ENCODE measurements around the gene ADARB1. TPM values are rescaled to one million over a fixed set of nuclear protein-coding genes. Genes with fewer than 3 reads are reported as not detected.

ADARB1 gene
- total and polyA plus RNA-seq, 4 experiments from 2014 or later: 4.6 to 50.0 (median 30.9) TPM

- Mint-ChIP-seq H3K27ac (no peak overlapping the region), H3K4me3 (no peak overlapping the region), H3K36me3 (no peaks in the 10 kb centered on the region), H3K4me1 (peaks cover 8 to 30% (median 18%) of the 10 kb centered on the region in 4 donors), H3K27me3 (peaks cover 3 to 16% of the 10 kb centered on the region in 2 donors), H3K9me3 (peaks cover 0 to 1% (median 0%) of the 10 kb centered on the region in 8 donors)
- DNase-seq: no peak
- intact Hi-C loops (cut with micrococcal nuclease): no loop called here
- ChIA-PET CTCF (ENCODE audit: partially characterized antibody) (no interaction called here), POLR2A (ENCODE audit: partially characterized antibody) (no interaction called here)
- Histone ChIP-seq H3K4me1 (ENCODE audit: insufficient read depth, low read length) (peaks cover 24% of the 10 kb centered on the region), H3K9me3 (ENCODE audit: control insufficient read depth in 1 of 2, low read length in 2 of 2) (no peaks in the 10 kb centered on the region), H3K4me3 (ENCODE audit: low read length in 2 of 2) (no peak overlapping the region), H3K27me3 (ENCODE audit: insufficient read depth, low read length) (no peaks in the 10 kb centered on the region), H3K27ac (ENCODE audit: low read depth, low read length) (no peak overlapping the region), H3K36me3 (ENCODE audit: insufficient read depth, low read length) (no peaks in the 10 kb centered on the region)
These were observed 179.5 kb downstream of the ADARB1 start for GRCh38 chr21:45253633-45254459.

DNA sequence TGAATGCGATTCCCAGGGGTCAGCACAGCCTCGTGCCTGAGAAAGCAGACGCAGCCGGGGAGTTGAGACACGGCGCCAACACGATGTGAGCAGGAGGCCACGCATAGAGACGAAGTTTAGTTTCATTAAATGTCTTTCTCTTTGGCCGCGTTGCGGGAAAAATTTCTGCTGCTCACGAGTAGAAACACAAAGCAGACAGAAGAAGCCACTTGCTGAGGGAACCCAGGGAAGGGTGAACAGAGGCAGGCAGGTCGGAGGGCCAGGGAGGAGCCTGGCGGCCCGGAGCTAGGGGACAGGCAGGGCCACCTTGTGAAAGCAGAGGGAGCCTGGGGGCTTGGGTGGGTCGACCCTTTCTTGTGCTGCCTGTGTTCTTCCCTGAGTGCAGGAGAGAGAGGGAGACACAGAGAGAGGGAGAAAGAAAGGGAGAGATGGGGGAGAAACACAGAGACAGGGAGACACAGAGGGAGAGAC, 180.1 kb downstream of the ADARB1 start:
- Mint-ChIP-seq H3K27ac (peak overlapping the region in 1 of 7 donors; percentile 65), H3K4me3 (peak overlapping the region in 4 of 8 donors; percentile 20 to 57 (median 42)), H3K27me3 (peaks cover 3 to 16% of the 10 kb centered on the region in 2 donors), H3K36me3 (no peaks in the 10 kb centered on the region), H3K9me3 (peaks cover 0 to 2% (median 0%) of the 10 kb centered on the region in 8 donors), H3K4me1 (peaks cover 8 to 30% (median 18%) of the 10 kb centered on the region in 4 donors)
- Histone ChIP-seq H3K27ac (ENCODE audit: low read depth, low read length) (no peak overlapping the region), H3K27me3 (ENCODE audit: insufficient read depth, low read length) (no peaks in the 10 kb centered on the region), H3K9me3 (ENCODE audit: control insufficient read depth in 1 of 2, low read length in 2 of 2) (no peaks in the 10 kb centered on the region), H3K4me3 (ENCODE audit: low read length in 2 of 2) (no peak overlapping the region), H3K4me1 (ENCODE audit: insufficient read depth, low read length) (peaks cover 24% of the 10 kb centered on the region), H3K36me3 (ENCODE audit: insufficient read depth, low read length) (no peaks in the 10 kb centered on the region)
- ChIA-PET POLR2A (ENCODE audit: partially characterized antibody) (no interaction called here), CTCF (ENCODE audit: partially characterized antibody) (no interaction called here)
- no peak for DNase-seq
- intact Hi-C loops (cut with micrococcal nuclease): no loop called here

DNA sequence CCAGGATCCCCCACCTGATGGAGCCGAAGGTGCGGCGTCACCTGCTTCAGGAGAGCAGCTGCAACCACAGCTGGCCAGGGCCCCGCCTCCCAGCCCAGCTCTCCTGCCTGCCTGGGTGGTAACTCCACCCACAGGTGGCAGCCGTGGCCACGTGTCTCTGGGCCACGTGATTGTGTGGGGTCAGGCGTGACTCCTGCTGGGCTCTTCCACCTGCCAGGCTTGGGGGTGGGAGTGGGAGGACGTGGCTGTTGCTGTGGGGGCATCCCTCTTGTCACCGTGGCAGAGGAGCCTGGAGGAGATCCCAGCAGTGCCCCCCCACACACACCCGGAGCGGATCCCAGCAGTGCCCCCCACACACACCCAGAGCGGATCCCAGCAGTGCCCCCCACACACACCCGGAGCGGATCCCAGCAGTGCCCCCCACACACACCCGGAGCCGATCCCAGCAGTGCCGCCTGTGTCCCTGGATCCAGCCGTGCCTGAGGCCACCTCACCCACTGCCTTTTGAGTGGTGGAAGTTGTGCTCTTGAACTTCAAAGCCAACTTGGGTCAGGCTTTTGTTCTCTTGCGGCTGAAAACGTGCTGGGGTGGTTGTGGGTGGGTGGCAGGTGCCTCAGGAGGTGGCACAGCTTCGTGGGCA, 181.1 kb downstream of the ADARB1 start:
- H3K9me3 Mint-ChIP-seq: peaks cover 0 to 2% (median 0%) of the 10 kb centered on the region in 8 donors
- peaks cover 3 to 16% of the 10 kb centered on the region in 2 donors for H3K27me3 Mint-ChIP-seq
- Histone ChIP-seq H3K4me3 (ENCODE audit: low read length in 2 of 2) (no peak overlapping the region), H3K4me1 (ENCODE audit: insufficient read depth, low read length) (peaks cover 24% of the 10 kb centered on the region), H3K27ac (ENCODE audit: low read depth, low read length) (no peak overlapping the region), H3K9me3 (ENCODE audit: control insufficient read depth in 1 of 2, low read length in 2 of 2) (no peaks in the 10 kb centered on the region), H3K36me3 (ENCODE audit: insufficient read depth, low read length) (no peaks in the 10 kb centered on the region), H3K27me3 (ENCODE audit: insufficient read depth, low read length) (no peaks in the 10 kb centered on the region)
- intact Hi-C loops (cut with micrococcal nuclease): no loop called here
- DNase-seq: peak in 4 of 5 donors; percentile 24 to 53 (median 46)
- peaks cover 8 to 30% (median 18%) of the 10 kb centered on the region in 4 donors for H3K4me1 Mint-ChIP-seq
- peak overlapping the region in 3 of 7 donors; percentile 23 to 70 (median 65) for H3K27ac Mint-ChIP-seq
- ChIA-PET CTCF (ENCODE audit: partially characterized antibody) (no interaction called here), POLR2A (ENCODE audit: partially characterized antibody) (no interaction called here)
- no peaks in the 10 kb centered on the region for H3K36me3 Mint-ChIP-seq
- H3K4me3 Mint-ChIP-seq: peak overlapping the region in 6 of 8 donors; percentile 38 to 66 (median 53)

DNA sequence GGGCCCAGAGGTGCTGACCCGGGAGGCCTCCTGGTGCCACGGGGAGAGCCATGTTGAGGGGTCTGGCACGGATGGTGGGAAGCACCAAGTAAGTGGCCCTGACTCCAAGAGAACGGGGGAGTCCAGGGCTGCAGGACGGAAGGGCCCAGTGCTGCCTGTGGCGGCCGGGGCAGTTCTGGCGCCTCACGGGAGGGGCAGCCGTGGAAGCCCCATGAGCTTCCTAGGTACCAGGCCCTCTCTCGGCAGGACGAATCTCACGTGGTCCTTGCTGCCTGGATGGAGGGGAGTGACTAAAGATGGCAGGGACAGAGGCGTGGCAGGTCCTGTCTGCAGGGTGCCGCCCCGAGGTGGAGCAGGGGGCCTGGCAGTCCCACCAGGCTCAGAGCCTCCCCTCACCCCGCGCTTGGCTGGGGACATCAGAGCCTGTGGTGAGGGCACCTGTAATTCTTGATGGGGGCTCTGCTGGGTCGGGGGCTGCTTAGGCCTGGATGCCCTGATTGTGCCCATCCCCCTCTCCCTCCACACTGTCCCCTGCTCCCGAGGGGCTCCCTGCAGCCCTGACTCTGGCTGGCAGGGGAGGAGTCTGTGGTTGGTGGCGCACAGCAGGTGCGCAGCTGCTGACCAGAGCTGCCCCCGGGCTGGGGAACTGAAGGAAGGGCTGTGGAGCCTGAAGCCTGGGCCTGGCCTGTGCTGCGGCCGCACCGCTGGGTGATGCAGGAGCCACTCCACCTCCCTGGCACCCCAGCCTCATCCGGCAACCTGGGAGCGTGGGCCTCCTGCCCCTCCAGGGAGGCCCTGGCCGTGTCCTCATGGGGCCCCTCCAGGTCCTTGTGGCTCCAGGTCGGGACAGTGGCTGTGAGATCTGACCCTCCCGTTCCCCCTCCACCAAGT, 181.9 kb downstream of the ADARB1 start:
- no peaks in the 10 kb centered on the region for H3K36me3 ChIP-seq (ENCODE audit: insufficient read depth, low read length)
- Mint-ChIP-seq H3K4me1 (peaks cover 8 to 30% (median 18%) of the 10 kb centered on the region in 4 donors), H3K36me3 (no peaks in the 10 kb centered on the region), H3K27ac (peak overlapping the region in 2 of 7 donors; percentile 53 to 60), H3K27me3 (peaks cover 3 to 16% of the 10 kb centered on the region in 2 donors), H3K4me3 (peak overlapping the region in 4 of 8 donors; percentile 41 to 70 (median 62)), H3K9me3 (peaks cover 0 to 2% (median 0%) of the 10 kb centered on the region in 8 donors)
- intact Hi-C loops (cut with micrococcal nuclease): no loop called here
- no peaks in the 10 kb centered on the region for H3K27me3 ChIP-seq (ENCODE audit: insufficient read depth, low read length)
- POLR2A ChIA-PET (ENCODE audit: partially characterized antibody): no interaction called here
- CTCF ChIA-PET (ENCODE audit: partially characterized antibody): no interaction called here
- H3K9me3 ChIP-seq (ENCODE audit: control insufficient read depth in 1 of 2, low read length in 2 of 2): no peaks in the 10 kb centered on the region
- no peak overlapping the region for H3K4me3 ChIP-seq (ENCODE audit: low read length in 2 of 2)
- H3K4me1 ChIP-seq (ENCODE audit: insufficient read depth, low read length): peaks cover 24% of the 10 kb centered on the region
- H3K27ac ChIP-seq (ENCODE audit: low read depth, low read length): no peak overlapping the region
- no peak for DNase-seq

DNA sequence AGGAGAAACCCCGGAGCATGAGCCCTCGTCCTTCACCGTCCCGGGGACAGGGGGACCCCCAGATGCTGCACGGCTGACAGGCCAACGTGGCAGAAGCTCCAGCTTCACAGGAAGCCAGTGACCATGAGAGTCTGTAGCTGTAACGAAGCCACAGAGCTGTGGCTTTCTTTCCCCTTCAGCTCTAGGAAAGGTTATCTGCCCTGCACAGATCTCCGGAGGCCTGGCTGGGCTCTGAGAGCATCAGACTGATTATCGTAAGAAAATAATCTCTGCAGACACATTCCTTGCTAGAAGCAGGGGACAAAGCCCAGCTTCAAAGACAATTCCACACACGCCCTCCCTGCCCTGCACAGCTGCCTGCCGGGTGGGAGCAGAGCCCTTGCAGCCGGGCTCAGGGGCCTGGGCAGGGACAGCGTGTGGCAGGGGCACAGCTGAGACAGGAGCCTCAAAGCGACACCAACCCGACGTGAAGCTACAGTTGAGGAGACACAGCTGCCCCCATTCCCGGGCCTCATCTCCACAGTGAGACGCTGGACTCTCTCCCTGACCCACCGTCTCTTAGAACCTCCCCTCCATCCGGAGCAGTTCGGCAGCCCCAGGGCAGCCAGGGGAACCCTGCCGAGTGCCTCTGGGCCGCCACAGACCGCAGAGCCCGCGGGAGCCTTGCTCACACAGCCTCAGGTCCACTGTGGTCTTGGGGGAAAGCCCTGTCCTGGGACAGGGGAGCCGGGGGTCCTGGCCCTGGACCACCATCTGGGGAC, 182.7 kb downstream of the ADARB1 start:
- H3K36me3 ChIP-seq (ENCODE audit: insufficient read depth, low read length): no peaks in the 10 kb centered on the region
- intact Hi-C loops (cut with micrococcal nuclease): no loop called here
- peak overlapping the region in 4 of 8 donors; percentile 7 to 70 (median 22) for H3K4me3 Mint-ChIP-seq
- DNase-seq: no peak
- H3K27ac ChIP-seq (ENCODE audit: low read depth, low read length): no peak overlapping the region
- H3K27me3 ChIP-seq (ENCODE audit: insufficient read depth, low read length): no peaks in the 10 kb centered on the region
- peaks cover 24% of the 10 kb centered on the region for H3K4me1 ChIP-seq (ENCODE audit: insufficient read depth, low read length)
- no peak overlapping the region for H3K27ac Mint-ChIP-seq
- H3K4me1 Mint-ChIP-seq: peaks cover 8 to 30% (median 18%) of the 10 kb centered on the region in 4 donors
- H3K4me3 ChIP-seq (ENCODE audit: low read length in 2 of 2): no peak overlapping the region
- H3K9me3 ChIP-seq (ENCODE audit: control insufficient read depth in 1 of 2, low read length in 2 of 2): no peaks in the 10 kb centered on the region
- H3K36me3 Mint-ChIP-seq: no peaks in the 10 kb centered on the region
- ChIA-PET POLR2A (ENCODE audit: partially characterized antibody) (no interaction called here), CTCF (ENCODE audit: partially characterized antibody) (no interaction called here)
- H3K27me3 Mint-ChIP-seq: peaks cover 3 to 16% of the 10 kb centered on the region in 2 donors
- peaks cover 0 to 2% (median 0%) of the 10 kb centered on the region in 8 donors for H3K9me3 Mint-ChIP-seq

DNA sequence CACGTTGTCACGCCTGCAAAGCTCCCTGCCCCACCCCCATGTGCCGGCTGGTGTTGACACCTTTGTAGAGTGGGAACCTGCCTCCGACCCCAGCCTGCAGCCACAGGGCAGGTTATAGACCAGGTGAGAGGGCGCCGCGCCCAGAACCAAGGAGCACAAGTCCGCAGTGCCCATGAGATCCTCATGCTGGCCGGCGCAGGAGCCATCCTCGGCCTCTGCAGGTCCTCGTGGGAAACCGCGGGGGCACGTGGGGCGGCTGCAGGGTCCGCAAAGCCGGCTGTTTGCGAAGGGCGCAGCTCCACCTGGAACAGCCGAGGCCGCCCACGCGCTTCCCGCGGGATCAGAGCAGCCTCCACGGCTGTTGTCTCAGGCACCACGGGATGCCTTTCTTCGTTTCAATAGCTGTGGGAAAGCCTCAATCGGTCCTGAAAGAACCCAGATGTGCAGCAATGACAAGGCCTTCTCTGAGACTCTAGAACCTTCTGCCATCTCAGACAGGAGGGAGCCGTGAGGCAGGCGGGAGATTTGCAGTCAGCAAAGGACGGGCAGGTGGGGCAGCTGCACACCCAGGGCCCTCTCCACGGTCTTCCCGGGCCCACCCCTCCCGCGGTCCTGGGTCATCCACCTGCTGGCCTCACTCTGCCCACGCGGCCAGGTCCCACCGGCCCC, 183.4 kb downstream of the ADARB1 start:
- Histone ChIP-seq H3K36me3 (ENCODE audit: insufficient read depth, low read length) (no peaks in the 10 kb centered on the region), H3K4me3 (ENCODE audit: low read length in 2 of 2) (no peak overlapping the region), H3K9me3 (ENCODE audit: control insufficient read depth in 1 of 2, low read length in 2 of 2) (no peaks in the 10 kb centered on the region), H3K27me3 (ENCODE audit: insufficient read depth, low read length) (no peaks in the 10 kb centered on the region), H3K27ac (ENCODE audit: low read depth, low read length) (no peak overlapping the region), H3K4me1 (ENCODE audit: insufficient read depth, low read length) (peaks cover 24% of the 10 kb centered on the region)
- POLR2A ChIA-PET (ENCODE audit: partially characterized antibody): no interaction called here
- H3K4me3 Mint-ChIP-seq: no peak overlapping the region
- H3K27ac Mint-ChIP-seq: no peak overlapping the region
- no peaks in the 10 kb centered on the region for H3K36me3 Mint-ChIP-seq
- peaks cover 8 to 30% (median 18%) of the 10 kb centered on the region in 4 donors for H3K4me1 Mint-ChIP-seq
- CTCF ChIA-PET (ENCODE audit: partially characterized antibody): no interaction called here
- no peak for DNase-seq
- intact Hi-C loops (cut with micrococcal nuclease): no loop called here
- H3K27me3 Mint-ChIP-seq: peaks cover 3 to 16% of the 10 kb centered on the region in 2 donors
- H3K9me3 Mint-ChIP-seq: peaks cover 0 to 3% (median 0%) of the 10 kb centered on the region in 8 donors
